ENCODE measurements around the gene PKNOX2.

The PKNOX2 gene

DNA sequence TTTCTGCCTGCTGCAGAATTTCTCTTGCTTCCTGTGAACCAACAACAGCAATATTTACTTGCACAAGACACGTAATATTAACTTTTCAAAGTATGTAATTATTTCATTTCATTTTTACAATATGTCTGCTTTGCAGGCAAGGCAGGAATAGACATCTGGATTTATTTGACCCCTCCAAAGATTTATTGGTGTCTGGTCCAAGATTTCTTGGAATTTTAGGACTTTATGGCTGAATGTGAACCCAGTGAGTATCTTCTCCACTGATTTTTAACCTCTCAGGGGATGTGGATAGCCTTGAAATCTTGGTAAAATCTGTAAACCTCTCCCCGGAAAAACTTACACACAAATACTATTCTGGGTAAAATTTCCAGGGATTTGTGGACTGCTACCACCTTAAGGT is 61.5 kb downstream of the PKNOX2 start:
- Histone ChIP-seq H3K4me2 (ENCODE audit: low read length) (no peak overlapping the region), H3K27me3 (ENCODE audit: control insufficient read depth, low read length) (no peaks in the 10 kb centered on the region), H3K27ac (ENCODE audit: low read depth, low read length) (no peak overlapping the region), H3F3A (ENCODE audit: control insufficient read depth, insufficient read depth) (no peaks in the 10 kb centered on the region), H3K4me3 (ENCODE audit: low read length) (no peak overlapping the region), H3K36me3 (ENCODE audit: control insufficient read depth, low read length) (no peaks in the 10 kb centered on the region), H4K20me1 (ENCODE audit: control insufficient read depth, insufficient read depth, low read depth, low read length) (no peaks in the 10 kb centered on the region), H3K9me3 (ENCODE audit: control insufficient read depth, insufficient read depth, low read length) (no peaks in the 10 kb centered on the region), H3K4me1 (ENCODE audit: control insufficient read depth, low read length) (no peaks in the 10 kb centered on the region), H3K79me2 (ENCODE audit: control insufficient read depth, low read length) (no peaks in the 10 kb centered on the region), H3K9me2 (replicated peaks; ENCODE audit: control insufficient read depth, low read length) (no peaks in the 10 kb centered on the region)
- TF ChIP-seq, protein P1, sequence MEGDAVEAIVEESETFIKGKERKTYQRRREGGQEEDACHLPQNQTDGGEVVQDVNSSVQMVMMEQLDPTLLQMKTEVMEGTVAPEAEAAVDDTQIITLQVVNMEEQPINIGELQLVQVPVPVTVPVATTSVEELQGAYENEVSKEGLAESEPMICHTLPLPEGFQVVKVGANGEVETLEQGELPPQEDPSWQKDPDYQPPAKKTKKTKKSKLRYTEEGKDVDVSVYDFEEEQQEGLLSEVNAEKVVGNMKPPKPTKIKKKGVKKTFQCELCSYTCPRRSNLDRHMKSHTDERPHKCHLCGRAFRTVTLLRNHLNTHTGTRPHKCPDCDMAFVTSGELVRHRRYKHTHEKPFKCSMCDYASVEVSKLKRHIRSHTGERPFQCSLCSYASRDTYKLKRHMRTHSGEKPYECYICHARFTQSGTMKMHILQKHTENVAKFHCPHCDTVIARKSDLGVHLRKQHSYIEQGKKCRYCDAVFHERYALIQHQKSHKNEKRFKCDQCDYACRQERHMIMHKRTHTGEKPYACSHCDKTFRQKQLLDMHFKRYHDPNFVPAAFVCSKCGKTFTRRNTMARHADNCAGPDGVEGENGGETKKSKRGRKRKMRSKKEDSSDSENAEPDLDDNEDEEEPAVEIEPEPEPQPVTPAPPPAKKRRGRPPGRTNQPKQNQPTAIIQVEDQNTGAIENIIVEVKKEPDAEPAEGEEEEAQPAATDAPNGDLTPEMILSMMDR (IDR thresholded peaks at IDR 0.05; ENCODE audit: low read depth, low read length, poor library complexity, severe bottlenecking), result no peak
- TF ChIP-seq EZH2phosphoT487 (IDR thresholded peaks at IDR 0.05; ENCODE audit: borderline replicate concordance, low read length), result no peak

DNA sequence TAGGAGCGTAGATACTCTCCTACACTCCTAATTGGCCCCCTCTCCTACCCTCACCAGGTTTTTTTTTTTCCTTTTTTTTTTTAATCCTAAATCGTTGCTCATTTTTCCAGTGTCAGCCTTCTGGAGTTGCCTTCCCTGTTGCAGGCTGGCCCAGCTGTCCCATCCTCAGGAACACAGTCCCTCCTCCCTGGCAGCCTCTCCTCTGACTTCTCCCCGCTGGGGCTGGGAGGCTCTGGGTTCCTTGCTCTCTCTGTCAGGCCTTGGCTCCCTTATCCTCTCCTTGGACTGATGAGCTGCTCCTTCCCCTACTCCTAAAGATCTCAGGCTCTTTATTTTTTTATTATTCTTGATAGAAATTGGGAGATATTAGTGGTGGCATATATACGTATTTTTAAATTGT is 62.2 kb downstream of the PKNOX2 start:
- no peaks in the 10 kb centered on the region for H3K36me3 ChIP-seq (ENCODE audit: control insufficient read depth, low read length)

DNA sequence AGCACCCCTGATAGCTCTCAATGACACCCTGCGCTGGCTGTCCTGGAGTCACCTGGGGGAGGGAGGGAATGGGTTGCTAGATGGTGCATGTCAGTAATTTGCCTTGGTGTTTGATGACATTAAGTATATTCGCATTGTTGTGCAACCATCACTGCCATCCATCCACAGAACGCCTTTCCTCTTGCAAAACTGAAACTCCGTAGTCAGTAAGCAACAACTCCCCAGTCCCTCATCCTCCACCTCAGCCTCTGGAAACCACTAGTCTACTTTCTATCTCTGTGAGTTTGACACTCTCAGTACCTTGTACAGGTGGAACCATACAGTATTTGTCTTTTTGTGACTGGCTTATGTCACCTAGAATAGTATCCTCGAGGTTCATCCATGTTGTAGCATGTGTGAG is 62.6 kb downstream of the PKNOX2 start:
- no peak overlapping the region for H3K4me2 ChIP-seq (ENCODE audit: low read length)
- H3K79me2 ChIP-seq (ENCODE audit: control insufficient read depth, low read length), result no peaks in the 10 kb centered on the region
- no peak for TF ChIP-seq EZH2phosphoT487 (IDR thresholded peaks at IDR 0.05; ENCODE audit: borderline replicate concordance, low read length)
- TF ChIP-seq, protein P1 (IDR thresholded peaks at IDR 0.05; ENCODE audit: low read depth, low read length, poor library complexity, severe bottlenecking), result no peak
- no peaks in the 10 kb centered on the region for H3K9me2 ChIP-seq (replicated peaks; ENCODE audit: control insufficient read depth, low read length)
- no peak overlapping the region for H3K27ac ChIP-seq (ENCODE audit: low read depth, low read length)
- no peaks in the 10 kb centered on the region for H4K20me1 ChIP-seq (ENCODE audit: control insufficient read depth, insufficient read depth, low read depth, low read length)
- no peaks in the 10 kb centered on the region for H3F3A ChIP-seq (ENCODE audit: control insufficient read depth, insufficient read depth)
- no peaks in the 10 kb centered on the region for H3K9me3 ChIP-seq (ENCODE audit: control insufficient read depth, insufficient read depth, low read length)
- H3K4me1 ChIP-seq (ENCODE audit: control insufficient read depth, low read length), result no peaks in the 10 kb centered on the region
- H3K27me3 ChIP-seq (ENCODE audit: control insufficient read depth, low read length), result no peaks in the 10 kb centered on the region
- no peaks in the 10 kb centered on the region for H3K36me3 ChIP-seq (ENCODE audit: control insufficient read depth, low read length)
- H3K4me3 ChIP-seq (ENCODE audit: low read length), result no peak overlapping the region

More for the DNA sequence above, 62.2 kb downstream of the PKNOX2 start:
- Histone ChIP-seq H3K4me3 (ENCODE audit: low read length) (no peak overlapping the region), H3K4me2 (ENCODE audit: low read length) (no peak overlapping the region), H3F3A (ENCODE audit: control insufficient read depth, insufficient read depth) (no peaks in the 10 kb centered on the region), H3K4me1 (ENCODE audit: control insufficient read depth, low read length) (no peaks in the 10 kb centered on the region), H3K27me3 (ENCODE audit: control insufficient read depth, low read length) (no peaks in the 10 kb centered on the region), H4K20me1 (ENCODE audit: control insufficient read depth, insufficient read depth, low read depth, low read length) (no peaks in the 10 kb centered on the region), H3K79me2 (ENCODE audit: control insufficient read depth, low read length) (no peaks in the 10 kb centered on the region), H3K27ac (ENCODE audit: low read depth, low read length) (no peak overlapping the region), H3K9me3 (ENCODE audit: control insufficient read depth, insufficient read depth, low read length) (no peaks in the 10 kb centered on the region), H3K9me2 (replicated peaks; ENCODE audit: control insufficient read depth, low read length) (no peaks in the 10 kb centered on the region)
- TF ChIP-seq, protein P1 (IDR thresholded peaks at IDR 0.05; ENCODE audit: low read depth, low read length, poor library complexity, severe bottlenecking), result no peak
- TF ChIP-seq EZH2phosphoT487 (IDR thresholded peaks at IDR 0.05; ENCODE audit: borderline replicate concordance, low read length), result no peak

DNA sequence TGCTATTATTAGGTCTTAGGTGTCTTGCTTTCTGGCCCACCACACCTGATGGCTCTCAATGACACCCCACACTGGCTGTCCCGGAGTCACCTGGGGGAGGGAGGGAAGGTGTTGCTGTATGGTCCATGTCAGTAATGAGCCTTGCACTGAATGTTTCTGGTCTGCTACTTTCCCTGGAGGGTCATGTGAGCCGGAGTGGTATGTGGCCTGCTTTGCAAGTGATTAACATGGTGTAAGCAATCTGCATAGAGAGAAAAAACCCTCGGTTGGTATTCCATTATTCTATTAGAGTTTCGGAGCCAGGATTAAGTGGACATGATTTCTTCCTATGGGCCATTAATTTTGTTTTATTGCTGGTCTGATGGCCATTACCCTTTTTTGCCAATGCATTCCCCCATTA is 63.9 kb downstream of the PKNOX2 start:
- Histone ChIP-seq H3K27ac (ENCODE audit: low read depth, low read length) (no peak overlapping the region), H4K20me1 (ENCODE audit: control insufficient read depth, insufficient read depth, low read depth, low read length) (no peaks in the 10 kb centered on the region), H3K27me3 (ENCODE audit: control insufficient read depth, low read length) (peaks cover 5% of the 10 kb centered on the region), H3K79me2 (ENCODE audit: control insufficient read depth, low read length) (no peaks in the 10 kb centered on the region), H3F3A (ENCODE audit: control insufficient read depth, insufficient read depth) (no peaks in the 10 kb centered on the region), H3K9me3 (ENCODE audit: control insufficient read depth, insufficient read depth, low read length) (no peaks in the 10 kb centered on the region), H3K4me3 (ENCODE audit: low read length) (no peak overlapping the region), H3K9me2 (replicated peaks; ENCODE audit: control insufficient read depth, low read length) (no peaks in the 10 kb centered on the region), H3K4me2 (ENCODE audit: low read length) (no peak overlapping the region), H3K36me3 (ENCODE audit: control insufficient read depth, low read length) (no peaks in the 10 kb centered on the region), H3K4me1 (ENCODE audit: control insufficient read depth, low read length) (no peaks in the 10 kb centered on the region)
- no peak for TF ChIP-seq EZH2phosphoT487 (IDR thresholded peaks at IDR 0.05; ENCODE audit: borderline replicate concordance, low read length)

Data from DOHH2 (cell line).